SK-N-SH (cell line): ENCODE results near the gene PITPNM3. TPM values are rescaled to one million over a fixed set of nuclear protein-coding genes. Genes with fewer than 3 reads are reported as not detected.

ENCODE experiments used
- CTCF ChIA-PET: fragments of 300-600, 350-600 bp; formaldehyde crosslinking; extraction: SDS; loops from one replicate; lab custom pipeline; 2021; lab: Yijun Ruan, JAX
- POLR2A ChIA-PET: fragments of 350-600 bp; sonication (Branson Sonifier 250); formaldehyde crosslinking; extraction: SDS; loops from one replicate; lab custom pipeline; 2020; ENCODE audit warnings: antibody characterized with exemption, inconsistent platforms; lab: Yijun Ruan, JAX
- DNase-seq: peaks from one replicate; pipeline ENCODE4 v3.0.0; 2012
- H2AFZ ChIP-seq: fragments of 200-600 bp; sonication (generic); 2 replicates; pipeline ENCODE4 v1.8.1; 2016; ENCODE audit warnings: antibody characterized with exemption, mild to moderate bottlenecking, low read depth
- H3F3A ChIP-seq: fragments of 200-600 bp; sonication (generic); replicated peaks from 2 replicates; pipeline ENCODE3; 2016; ENCODE audit warnings: antibody characterized with exemption, mild to moderate bottlenecking; ENCODE audit not compliant: insufficient read depth
- H3K27ac ChIP-seq, 2 experiments: fragments of 200-500 bp in 1 of 2; fragments of 200-600 bp in 1 of 2; sonication (Bioruptor generic) in 1 of 2; sonication (generic), shearing (Covaris generic) in 1 of 2; 2 replicates each; pipeline versions ENCODE4 v1.5.1 to v1.6.1; 2014 to 2016; ENCODE audit warnings: low read depth in 2 of 2, inconsistent platforms in 1 of 2, low read length in 1 of 2, mild to moderate bottlenecking in 1 of 2, mixed read lengths in 1 of 2
- H3K27me3 ChIP-seq: fragments of 200-600 bp; sonication (generic), shearing (Covaris generic); 2 replicates; pipeline ENCODE4 v1.6.1; 2016; ENCODE audit warnings: mixed run types; ENCODE audit not compliant: insufficient read depth
- H3K36me3 ChIP-seq, 2 experiments: fragments of 200-500 bp in 1 of 2; fragments of 200-600 bp in 1 of 2; sonication (Bioruptor generic) in 1 of 2; sonication (generic) in 1 of 2; replicated peaks in 1 of 2; 2 replicates each; pipeline versions ENCODE3 to v1.5.1; 2014 to 2016; ENCODE audit warnings: low read length in 1 of 2, mild to moderate bottlenecking in 1 of 2; ENCODE audit not compliant: insufficient read depth in 2 of 2, control insufficient read depth in 1 of 2
- H3K4me1 ChIP-seq, 2 experiments: fragments of 200-500 bp in 1 of 2; fragments of 200-600 bp in 1 of 2; sonication (Bioruptor generic) in 1 of 2; sonication (generic), shearing (Covaris generic) in 1 of 2; 2 replicates each; pipeline versions ENCODE4 v1.5.1 to v1.6.1; 2014 to 2016; ENCODE audit warnings: low read depth in 1 of 2, low read length in 1 of 2, mixed run types in 1 of 2; ENCODE audit not compliant: insufficient read depth in 2 of 2, control insufficient read depth in 1 of 2
- H3K4me2 ChIP-seq: fragments of 200-600 bp; sonication (generic), shearing (Covaris generic); 2 replicates; pipeline ENCODE4 v1.6.1; 2017; ENCODE audit warnings: mixed run types
- H3K4me3 ChIP-seq, 2 experiments: fragments of 200-500 bp in 1 of 2; fragments of 200-600 bp in 1 of 2; sonication (Bioruptor generic) in 1 of 2; sonication (generic), shearing (Covaris generic) in 1 of 2; 2 replicates each; pipeline versions ENCODE4 v1.5.1 to v1.8.1; 2014 to 2016; ENCODE audit warnings: low read depth in 2 of 2, inconsistent platforms in 1 of 2, low read length in 1 of 2, mild to moderate bottlenecking in 1 of 2, mixed read lengths in 1 of 2, moderate library complexity in 1 of 2
- H3K79me2 ChIP-seq: fragments of 200-600 bp; sonication (generic); 2 replicates; pipeline ENCODE4 v1.8.1; 2017; ENCODE audit warnings: mild to moderate bottlenecking; ENCODE audit not compliant: insufficient read depth
- H3K9ac ChIP-seq: fragments of 200-600 bp; sonication (generic); 2 replicates; pipeline ENCODE4 v1.6.1; 2017; ENCODE audit warnings: mixed run types
- H3K9me2 ChIP-seq: fragments of 200-600 bp; sonication (generic); 2 replicates; pipeline ENCODE4 v1.6.1; 2017; ENCODE audit warnings: mixed run types
- H3K9me3 ChIP-seq: fragments of 200-600 bp; sonication (generic); 2 replicates; pipeline ENCODE4 v1.6.1; 2017; ENCODE audit warnings: mixed run types, mild to moderate bottlenecking, moderate library complexity
- H4K20me1 ChIP-seq: fragments of 200-600 bp; sonication (generic); 2 replicates; pipeline ENCODE4 v1.6.1; 2017; ENCODE audit warnings: mild to moderate bottlenecking, mixed run types; ENCODE audit not compliant: insufficient read depth
- ELF1 ChIP-seq: IDR thresholded peaks from 2 replicates; pipeline ENCODE4 v1.4.0; 2012
- EZH2phosphoT487 ChIP-seq: fragments of 200-600 bp; sonication (generic); IDR thresholded peaks from 2 replicates; pipeline ENCODE4 v1.6.1; 2017; ENCODE audit warnings: low read depth, mixed run types, mild to moderate bottlenecking, antibody characterized with exemption, moderate library complexity, borderline replicate concordance
- FOSL2 ChIP-seq: IDR thresholded peaks from 2 replicates; pipeline ENCODE4 v1.4.0; 2012; ENCODE audit warnings: low read depth, mild to moderate bottlenecking, moderate library complexity, borderline replicate concordance
- FOXM1 ChIP-seq: IDR thresholded peaks from 2 replicates; pipeline ENCODE4 v1.4.0; 2012; ENCODE audit warnings: low read depth, mild to moderate bottlenecking
- GATA2 ChIP-seq: sonication (generic); formaldehyde crosslinking; IDR thresholded peaks from 2 replicates; pipeline ENCODE4 v1.5.0; 2020; ENCODE audit warnings: mild to moderate bottlenecking, missing genetic modification reagents
- IRF3 ChIP-seq: fragments of 150-350 bp; IDR thresholded peaks from 2 replicates; pipeline ENCODE4 v1.6.1; 2016; ENCODE audit warnings: mild to moderate bottlenecking, low read depth, low read length
- MAX ChIP-seq: IDR thresholded peaks from 2 replicates; pipeline ENCODE4 v1.4.0; 2012; ENCODE audit warnings: low read depth
- MXI1 ChIP-seq: IDR thresholded peaks from 2 replicates; pipeline ENCODE4 v1.6.1; 2012; ENCODE audit warnings: mild to moderate bottlenecking, low read depth, low read length, improper control_type of control experiment
- NRF1 ChIP-seq: IDR thresholded peaks from 2 replicates; pipeline ENCODE4 v1.6.1; 2012; ENCODE audit warnings: low read depth, mild to moderate bottlenecking, low read length
- POLR2AphosphoS5 ChIP-seq: IDR thresholded peaks from 2 replicates; pipeline ENCODE4 v1.6.1; 2012; ENCODE audit warnings: low read depth, low read length
- RAD21 ChIP-seq: IDR thresholded peaks from 2 replicates; pipeline ENCODE4 v1.6.1; 2012; ENCODE audit warnings: mild to moderate bottlenecking, low read length
- RCOR1 ChIP-seq: fragments of 150-350 bp; IDR thresholded peaks from 2 replicates; pipeline ENCODE4 v1.6.1; 2017; ENCODE audit warnings: antibody characterized with exemption, low read length
- RXRA ChIP-seq: IDR thresholded peaks from 2 replicates; pipeline ENCODE4 v1.4.0; 2012; ENCODE audit warnings: low read depth, mild to moderate bottlenecking, borderline replicate concordance
- USF1 ChIP-seq: IDR thresholded peaks from 2 replicates; pipeline ENCODE4 v1.4.0; 2012; ENCODE audit warnings: low read depth, borderline replicate concordance
- YY1 ChIP-seq: IDR thresholded peaks from 2 replicates; pipeline ENCODE4 v1.4.0; 2012; ENCODE audit warnings: low read depth, mild to moderate bottlenecking
- ZBTB33 ChIP-seq: IDR thresholded peaks from 2 replicates; pipeline ENCODE4 v1.4.0; 2012; ENCODE audit warnings: low read depth, borderline replicate concordance
- WGBS: methylation state at CpG from one replicate; pipeline ENCODE4 v1.1.6; 2017; ENCODE audit warnings: low lambda C conversion rate; 5-methylcytosine and 5-hydroxymethylcytosine counted together
- polyA plus RNA-seq, 3 experiments: library from polyadenylated mRNA; depleted of rRNA; stranded (reverse); fragments of >200 nt; gene quantifications; 2 replicates each; pipeline ENCODE4 v1.2.3, GENCODE V29; 2012
- TF ChIP-seq, protein P1 (sequence below): fragments of 200-600 bp; sonication (generic); IDR thresholded peaks from 2 replicates; pipeline ENCODE4 v1.6.1; 2017; ENCODE audit warnings: antibody characterized with exemption, mild to moderate bottlenecking, moderate library complexity
- TF ChIP-seq, protein P2 (sequence below): fragments of 150-350 bp; IDR thresholded peaks from 2 replicates; pipeline ENCODE4 v1.6.1; 2017; ENCODE audit warnings: antibody characterized with exemption, low read length, low read depth, borderline replicate concordance
- TF ChIP-seq, protein P3 (sequence below): IDR thresholded peaks from 2 replicates; pipeline ENCODE4; 2012

The PITPNM3 gene
- polyA plus RNA-seq, 1 of the 3 experiments (the other 2 are of a cell fraction): 0.82 TPM

- no peaks in the 10 kb centered on the region for H3K9me2 ChIP-seq
- DNase-seq: no peak
- no peaks in the 10 kb centered on the region for H3K27me3 ChIP-seq
- H3K79me2 ChIP-seq: no peaks in the 10 kb centered on the region
- no peaks in the 10 kb centered on the region for H3K36me3 ChIP-seq
- ChIA-PET POLR2A (no interaction called here), CTCF (interaction anchor here (1.2 kb wide), 1 partner anchor 842 kb away, joined by 5 read pairs; no protein-coding TSS in a partner anchor)
- H3K9ac ChIP-seq: no peak overlapping the region
- WGBS: 41% methylated on average over 4 of the region's 7 CpGs
- no peaks in the 10 kb centered on the region for H3K4me1 ChIP-seq
- no peaks in the 10 kb centered on the region for H4K20me1 ChIP-seq
- no peak overlapping the region for H3K27ac ChIP-seq
- H3K4me2 ChIP-seq: no peak overlapping the region
- TF ChIP-seq, protein P1, sequence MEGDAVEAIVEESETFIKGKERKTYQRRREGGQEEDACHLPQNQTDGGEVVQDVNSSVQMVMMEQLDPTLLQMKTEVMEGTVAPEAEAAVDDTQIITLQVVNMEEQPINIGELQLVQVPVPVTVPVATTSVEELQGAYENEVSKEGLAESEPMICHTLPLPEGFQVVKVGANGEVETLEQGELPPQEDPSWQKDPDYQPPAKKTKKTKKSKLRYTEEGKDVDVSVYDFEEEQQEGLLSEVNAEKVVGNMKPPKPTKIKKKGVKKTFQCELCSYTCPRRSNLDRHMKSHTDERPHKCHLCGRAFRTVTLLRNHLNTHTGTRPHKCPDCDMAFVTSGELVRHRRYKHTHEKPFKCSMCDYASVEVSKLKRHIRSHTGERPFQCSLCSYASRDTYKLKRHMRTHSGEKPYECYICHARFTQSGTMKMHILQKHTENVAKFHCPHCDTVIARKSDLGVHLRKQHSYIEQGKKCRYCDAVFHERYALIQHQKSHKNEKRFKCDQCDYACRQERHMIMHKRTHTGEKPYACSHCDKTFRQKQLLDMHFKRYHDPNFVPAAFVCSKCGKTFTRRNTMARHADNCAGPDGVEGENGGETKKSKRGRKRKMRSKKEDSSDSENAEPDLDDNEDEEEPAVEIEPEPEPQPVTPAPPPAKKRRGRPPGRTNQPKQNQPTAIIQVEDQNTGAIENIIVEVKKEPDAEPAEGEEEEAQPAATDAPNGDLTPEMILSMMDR: no peak
- TF ChIP-seq RAD21 (no peak), NRF1 (no peak), MXI1 (no peak), MAX (no peak), FOSL2 (no peak), POLR2AphosphoS5 (no peak), GATA2 (no peak), ZBTB33 (no peak), RXRA (no peak), RCOR1 (no peak), IRF3 (no peak), EZH2phosphoT487 (no peak), FOXM1 (no peak), ELF1 (no peak), YY1 (no peak), USF1 (no peak)
- TF ChIP-seq, protein P2, sequence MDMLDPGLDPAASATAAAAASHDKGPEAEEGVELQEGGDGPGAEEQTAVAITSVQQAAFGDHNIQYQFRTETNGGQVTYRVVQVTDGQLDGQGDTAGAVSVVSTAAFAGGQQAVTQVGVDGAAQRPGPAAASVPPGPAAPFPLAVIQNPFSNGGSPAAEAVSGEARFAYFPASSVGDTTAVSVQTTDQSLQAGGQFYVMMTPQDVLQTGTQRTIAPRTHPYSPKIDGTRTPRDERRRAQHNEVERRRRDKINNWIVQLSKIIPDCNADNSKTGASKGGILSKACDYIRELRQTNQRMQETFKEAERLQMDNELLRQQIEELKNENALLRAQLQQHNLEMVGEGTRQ: no peak
- TF ChIP-seq, protein P3, sequence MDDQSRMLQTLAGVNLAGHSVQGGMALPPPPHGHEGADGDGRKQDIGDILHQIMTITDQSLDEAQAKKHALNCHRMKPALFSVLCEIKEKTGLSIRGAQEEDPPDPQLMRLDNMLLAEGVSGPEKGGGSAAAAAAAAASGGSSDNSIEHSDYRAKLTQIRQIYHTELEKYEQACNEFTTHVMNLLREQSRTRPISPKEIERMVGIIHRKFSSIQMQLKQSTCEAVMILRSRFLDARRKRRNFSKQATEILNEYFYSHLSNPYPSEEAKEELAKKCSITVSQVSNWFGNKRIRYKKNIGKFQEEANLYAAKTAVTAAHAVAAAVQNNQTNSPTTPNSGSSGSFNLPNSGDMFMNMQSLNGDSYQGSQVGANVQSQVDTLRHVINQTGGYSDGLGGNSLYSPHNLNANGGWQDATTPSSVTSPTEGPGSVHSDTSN: no peak
- H2AFZ ChIP-seq: no peak overlapping the region
- peaks cover 5% of the 10 kb centered on the region; the same call in 1 of the 2 replicates for H3K9me3 ChIP-seq
- H3K4me3 ChIP-seq: no peak overlapping the region
- H3F3A ChIP-seq: no peaks in the 10 kb centered on the region
Observed at GRCh38 chr17:6429266-6429665, 127.1 kb downstream of the PITPNM3 start.
